Right renal cortex interstitium (tissue), 3 donors: Measurements from ENCODE around the gene SLC9A5. TPM values are rescaled to one million over a fixed set of nuclear protein-coding genes. Genes with fewer than 3 reads are reported as not detected.

Experiments
- DNase-seq, 3 donors: peaks; one replicate each; pipeline ENCODE4 v3.0.0-alpha.2; 2013; ENCODE audit warnings: low read depth in 3 of 3, low spot score in 2 of 3
- polyA plus RNA-seq, 3 donors: library from polyadenylated mRNA; unstranded; fragments of 120-200 nt; gene quantifications; one replicate each; pipeline ENCODE4 v1.2.1, GENCODE V29; 2013; ENCODE audit not compliant: insufficient read length in 3 of 3

Gene SLC9A5
- polyA plus RNA-seq, 3 donors = 2.4 to 3.6 (median 2.9) TPM

DNA sequence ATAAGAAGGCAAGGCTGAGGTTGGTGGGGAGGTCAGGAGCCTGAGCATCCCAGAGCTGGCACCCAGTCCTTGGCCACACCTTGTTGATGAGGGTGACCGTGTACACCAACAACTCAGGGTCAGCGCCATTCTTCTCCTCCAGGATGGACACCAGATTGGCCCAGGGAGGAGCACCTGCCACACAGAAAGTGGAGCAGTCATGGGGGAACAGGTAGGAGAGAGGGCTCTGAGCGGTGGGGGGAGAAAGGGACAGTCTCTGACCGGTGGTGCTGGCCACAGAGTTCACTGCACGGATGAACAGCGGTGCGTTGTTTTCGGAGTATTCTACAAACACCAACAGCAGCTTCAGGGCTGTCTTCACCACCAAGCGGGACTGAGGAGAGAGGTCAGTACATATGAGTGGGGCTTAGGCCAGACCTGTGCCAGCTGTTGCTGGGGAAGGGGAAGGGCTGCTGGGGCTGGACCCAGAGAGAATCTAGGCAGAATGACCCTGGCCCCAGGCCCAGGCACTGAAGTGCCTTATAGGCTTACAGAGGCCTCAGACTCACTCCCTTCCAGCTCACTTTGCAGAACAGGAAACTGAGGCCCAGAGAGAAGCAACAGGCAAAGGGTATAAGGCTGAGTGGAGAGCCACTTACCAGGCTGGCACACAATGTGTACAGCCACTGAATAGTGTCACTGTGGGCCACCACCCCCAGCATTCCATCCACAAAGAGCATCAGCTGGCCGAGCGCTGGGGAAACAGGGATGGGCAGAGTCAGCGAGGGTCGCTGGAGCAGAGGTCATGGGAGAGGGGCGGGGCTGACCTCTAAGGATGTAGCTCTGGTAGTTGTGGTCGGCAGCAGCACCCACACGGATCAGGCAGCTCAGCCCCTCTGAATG is 11.1 kb upstream of the SLC9A5 start:
- no peak for DNase-seq

GRCh38 chr16:67238278-67238575 is 10.6 kb upstream of the SLC9A5 start:
- no peak for DNase-seq

GRCh38 chr16:67238806-67239470 is 9.8 kb upstream of the SLC9A5 start:
- DNase-seq = no peak

DNA sequence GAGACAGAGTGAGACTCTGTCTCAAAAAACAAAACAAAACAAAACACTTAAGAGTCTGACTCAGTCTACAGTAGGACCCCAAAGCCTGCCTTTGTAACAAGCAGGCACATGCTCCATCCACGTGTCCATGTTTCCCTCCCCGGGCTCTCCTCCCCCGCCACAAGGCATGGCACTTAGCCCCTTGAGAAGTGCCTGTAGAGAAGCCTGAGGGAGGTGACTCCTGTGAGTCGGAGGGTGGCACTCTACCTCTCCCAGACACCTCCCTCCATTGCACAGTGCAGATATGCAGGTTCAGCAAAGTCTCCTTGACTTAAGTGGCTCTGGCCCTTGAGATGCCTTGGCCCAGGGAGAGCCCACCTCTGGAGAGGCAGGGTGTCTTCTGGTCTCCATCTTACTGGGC is 8.3 kb upstream of the SLC9A5 start:
- DNase-seq = no peak

DNA sequence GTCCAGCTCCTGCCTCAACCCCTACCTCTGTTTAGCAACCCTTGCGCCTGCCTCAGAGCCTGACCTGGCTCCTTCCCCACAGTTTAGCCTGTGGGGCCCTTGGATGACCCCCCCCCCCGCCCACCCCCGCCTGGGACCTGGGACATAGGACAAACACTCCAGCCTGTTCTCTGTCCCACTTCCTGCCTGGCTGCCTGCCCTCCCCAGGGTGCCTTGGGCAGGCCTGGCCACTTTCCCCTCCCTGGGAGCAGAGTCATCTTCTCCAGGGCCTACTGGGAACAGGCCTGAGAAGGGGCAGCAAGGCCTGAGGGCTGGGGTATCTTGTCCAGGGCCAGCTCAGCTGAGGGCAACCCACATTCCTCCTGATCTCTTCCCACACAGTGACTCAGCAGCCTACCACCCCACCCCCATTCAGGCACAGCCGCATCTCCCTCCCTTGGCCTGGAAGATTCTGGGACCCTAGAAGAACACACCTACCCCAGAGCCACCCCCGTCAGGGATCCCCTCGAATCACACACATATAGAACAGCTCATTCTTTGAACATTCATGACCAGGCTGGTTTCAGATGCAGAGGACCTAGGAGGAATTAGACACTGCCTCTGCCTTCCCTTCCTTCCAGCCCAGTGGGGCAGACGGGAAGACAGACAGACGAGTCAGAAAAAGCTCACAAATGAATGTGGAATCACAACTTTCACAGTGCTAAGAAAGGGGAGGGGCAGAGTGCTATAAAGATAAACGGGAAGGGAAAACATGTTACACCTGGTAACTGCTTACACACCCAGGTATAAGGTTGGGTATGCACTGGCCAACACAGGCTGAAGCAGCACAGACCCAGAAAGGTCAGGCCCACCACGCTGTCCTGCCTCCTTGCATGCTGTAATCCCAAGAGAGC is 7.5 kb upstream of the SLC9A5 start:
- DNase-seq = no peak

DNA sequence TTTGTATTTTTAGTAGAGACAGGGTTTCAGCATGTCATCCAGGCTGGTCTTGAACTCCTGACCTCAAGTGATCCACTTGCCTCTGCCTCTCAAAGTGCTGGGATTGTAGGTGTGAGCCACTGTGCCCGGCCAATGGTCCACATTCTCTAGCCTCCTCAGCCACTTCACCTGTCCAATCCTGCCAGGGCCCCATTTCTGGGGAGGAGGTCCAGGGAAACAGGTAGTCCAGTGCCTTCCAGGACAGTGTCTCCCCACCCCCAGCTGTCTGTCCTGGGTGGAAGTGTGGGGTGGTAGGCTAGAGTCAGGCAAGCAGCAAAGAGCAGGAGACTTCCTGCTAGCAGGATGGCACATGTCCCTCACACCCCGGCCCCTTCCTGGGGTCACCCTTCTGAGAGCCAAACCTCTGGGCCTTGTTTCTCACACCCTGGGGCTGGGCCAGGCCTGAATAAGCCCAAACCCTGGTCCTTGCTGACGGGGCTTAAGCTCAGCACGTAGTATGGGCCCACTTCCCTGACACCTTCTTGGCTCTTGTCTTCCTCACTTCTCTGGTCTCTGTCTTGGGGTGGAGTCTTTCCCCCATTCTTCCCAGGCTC is 6.5 kb upstream of the SLC9A5 start:
- no peak for DNase-seq

GRCh38 chr16:67243481-67243880 is 5.3 kb upstream of the SLC9A5 start:
- no peak for DNase-seq

DNA sequence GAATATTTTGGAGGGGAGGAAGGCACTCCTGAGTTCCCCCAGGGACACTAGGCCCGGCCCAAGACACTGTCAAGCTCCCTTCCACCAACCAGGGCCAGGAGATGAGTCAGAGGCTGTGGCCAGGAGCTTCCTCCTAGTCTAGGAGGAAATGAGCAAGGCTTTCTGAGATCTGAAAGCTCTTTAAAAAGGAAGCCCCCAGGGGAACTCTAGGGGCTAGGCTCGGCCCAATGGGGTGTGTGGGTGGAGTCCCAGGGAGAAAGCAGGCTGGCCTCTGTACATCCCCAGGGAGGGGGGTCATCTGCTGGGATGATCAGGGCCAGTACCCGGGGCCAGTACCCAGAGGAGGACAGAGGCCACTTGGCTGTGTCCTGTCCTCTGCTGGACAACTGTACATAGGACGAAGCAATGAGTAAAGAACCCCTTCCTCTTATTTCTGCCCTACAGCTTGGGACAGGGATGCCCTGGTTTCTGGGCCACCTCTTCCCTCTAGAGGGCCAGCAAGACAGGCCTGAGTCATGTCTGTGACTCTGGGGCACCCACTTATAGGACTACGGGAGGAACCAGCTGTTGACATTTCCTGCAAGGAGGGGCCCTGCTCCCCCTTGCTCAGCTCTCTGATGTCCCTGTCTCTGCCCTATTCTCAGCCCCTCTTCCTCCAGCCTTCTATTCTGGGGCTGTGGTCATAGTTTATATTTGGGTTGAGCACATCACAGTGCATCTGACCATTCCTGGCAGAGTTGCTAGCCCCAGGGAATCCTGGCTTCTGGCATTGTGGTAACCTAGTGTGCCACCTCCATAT is 4.2 kb upstream of the SLC9A5 start:
- no peak for DNase-seq

GRCh38 chr16:67245186-67245585 is 3.6 kb upstream of the SLC9A5 start:
- no peak for DNase-seq

DNA sequence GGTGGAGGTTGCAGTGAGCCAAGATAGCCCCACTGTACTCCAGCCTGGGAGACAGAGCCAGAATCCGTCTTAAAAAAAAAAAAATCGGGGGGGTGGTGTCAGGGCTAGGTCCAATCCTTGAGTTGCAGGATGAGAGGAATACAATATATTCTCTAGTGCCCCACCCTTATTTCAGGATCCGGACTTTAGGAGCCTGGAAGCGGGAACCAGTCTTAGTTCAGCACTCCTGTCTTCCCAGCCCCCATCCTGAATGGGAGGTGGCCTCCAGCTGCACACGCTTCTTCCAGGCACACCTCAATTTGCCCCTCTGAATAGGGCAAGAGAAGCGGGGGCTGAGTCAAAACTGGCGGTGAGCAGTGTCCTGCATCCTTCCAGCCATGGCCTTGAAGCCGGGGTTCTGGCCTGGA is 3.1 kb upstream of the SLC9A5 start:
- no peak for DNase-seq

DNA sequence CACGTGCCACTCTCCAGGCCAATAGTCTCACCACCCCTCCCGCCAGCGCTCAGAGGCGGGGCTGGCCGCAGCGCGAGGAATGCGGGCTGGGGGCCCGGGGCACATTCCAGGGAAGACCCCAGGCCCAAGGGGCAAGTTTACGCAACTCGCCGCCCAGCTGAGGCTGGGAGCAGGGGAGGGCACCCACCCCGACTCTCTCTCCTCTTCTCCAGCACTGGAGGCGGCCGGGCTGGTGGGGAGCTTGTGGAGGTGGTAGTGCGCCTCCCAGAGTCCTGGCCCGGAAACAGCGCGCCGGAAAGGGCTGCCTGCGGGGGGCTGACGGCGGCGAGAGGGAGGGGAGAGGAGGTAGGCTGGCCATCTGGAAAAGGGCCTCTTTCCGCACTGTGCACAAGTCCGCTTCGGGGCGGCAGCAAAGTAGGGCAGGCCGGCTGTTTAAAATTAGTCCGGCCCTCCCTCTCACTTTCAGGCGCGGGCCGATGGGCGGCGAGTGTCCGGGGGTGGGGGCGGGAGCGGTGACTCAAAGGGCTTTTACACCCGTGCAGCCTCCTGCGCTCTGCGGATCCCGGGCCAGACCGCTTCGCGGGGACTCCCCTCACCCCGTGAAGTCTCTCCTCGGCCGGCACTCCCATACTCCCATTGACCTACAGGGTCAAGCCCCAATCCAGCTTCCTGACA is 2.6 kb upstream of the SLC9A5 start:
- DNase-seq = peak in 2 of 3 donors; percentile 47 to 71

GRCh38 chr16:67246756-67247191 is 2.0 kb upstream of the SLC9A5 start:
- DNase-seq = no peak

- DNase-seq = peak; percentile 70 to 84 (median 81)
Measured at GRCh38 chr16:67247192-67248072, 1.3 kb upstream of the SLC9A5 start, which contains the start of gene FHOD1. TSS of gene FHOD1 (minus strand) at chr16:67247481. CDS start at chr16:67247410, 71 bp downstream.

DNA sequence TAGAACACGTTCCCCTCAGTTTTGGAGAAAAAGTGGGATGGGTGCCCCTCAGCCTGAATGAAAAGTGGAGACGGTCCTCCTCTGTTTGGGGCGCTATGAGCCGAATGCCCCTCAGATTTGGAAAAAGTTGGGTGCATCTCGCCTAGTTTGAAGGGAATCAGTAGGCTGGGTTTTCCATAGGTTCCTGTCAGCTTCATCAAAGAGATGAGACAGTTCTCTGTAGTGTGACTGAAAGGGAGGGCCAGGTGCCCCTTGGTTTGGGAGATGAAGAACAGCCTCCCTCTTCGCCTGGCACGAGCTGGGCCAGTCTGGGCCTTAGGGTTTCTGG is 742 bp upstream of the SLC9A5 start:
- DNase-seq = no peak

- no peak for DNase-seq
Measured at GRCh38 chr16:67249178-67250044, 632 bp downstream of the SLC9A5 start.

GRCh38 chr16:67250045-67250327 is 1.2 kb downstream of the SLC9A5 start:
- no peak for DNase-seq

DNA sequence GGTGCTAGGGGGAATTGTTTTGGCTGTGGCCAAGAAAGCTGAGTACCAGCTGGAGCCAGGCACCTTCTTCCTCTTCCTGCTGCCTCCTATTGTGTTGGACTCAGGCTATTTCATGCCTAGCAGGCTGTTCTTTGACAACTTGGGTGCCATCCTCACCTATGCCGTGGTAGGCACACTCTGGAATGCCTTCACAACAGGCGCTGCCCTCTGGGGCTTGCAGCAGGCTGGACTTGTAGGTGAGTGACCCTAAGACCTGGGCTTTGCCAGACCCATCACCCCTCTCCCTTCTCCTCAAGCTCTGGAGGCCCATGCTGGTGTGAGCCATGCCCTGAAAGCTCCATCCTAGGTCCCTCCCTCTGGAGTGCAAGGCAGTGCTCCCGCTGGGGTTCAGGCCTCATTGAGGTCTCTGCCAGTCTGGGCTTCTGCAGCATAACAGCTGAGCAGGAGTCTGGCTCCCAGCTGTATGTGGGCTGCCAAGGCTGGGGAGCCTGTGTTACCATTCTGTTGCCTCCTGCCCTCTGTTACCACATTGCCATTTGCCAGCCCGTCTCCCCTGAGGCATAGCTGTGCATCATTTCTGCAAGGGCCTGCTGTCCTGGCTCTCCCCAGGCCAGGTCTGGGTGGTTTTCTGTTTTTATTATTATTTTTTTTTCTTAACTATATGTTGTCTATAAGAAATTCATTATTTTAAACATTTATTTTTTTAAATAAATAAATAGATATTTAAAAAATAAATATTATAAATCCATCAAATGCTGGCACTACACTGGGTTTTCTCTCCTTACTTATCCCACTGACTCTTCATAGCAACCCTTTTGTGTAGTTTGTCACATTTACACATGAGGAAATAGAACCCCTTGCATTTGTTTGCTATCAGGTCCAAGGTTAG is 4.1 kb downstream of the SLC9A5 start:
- DNase-seq = no peak
